HepG2 (cell line): ENCODE data around the gene TSHZ2. TPM values are rescaled to one million over a fixed set of nuclear protein-coding genes. Genes with fewer than 3 reads are reported as not detected.

Experiments used
- ATAC-seq: fragments of 200-7000 bp; cut with Tn5 transposase; 3 replicates; pipeline ENCODE4 v1.9.1; 2020; ENCODE audit warnings: mild to moderate bottlenecking, moderate library complexity
- BruUV-seq: library from RNA; stranded (reverse); fragments of 400-500 nt; replicated peaks from 2 replicates; lab custom pipeline; 2021; lab: Mats Ljungman, UMichigan
- CTCF ChIA-PET: fragments of 300-600 bp; formaldehyde crosslinking; extraction: SDS; loops from one replicate; lab custom pipeline; 2021; ENCODE audit warnings: low total read pairs, inconsistent platforms, low intra/inter-chr PET ratio; lab: Yijun Ruan, JAX
- POLR2A ChIA-PET: fragments of 350-600 bp; sonication (Branson Sonifier 250); formaldehyde crosslinking; loops from one replicate; lab custom pipeline; 2020; ENCODE audit warnings: antibody characterized with exemption, inconsistent platforms; lab: Yijun Ruan, JAX
- DNase-seq: peaks from one replicate; pipeline ENCODE4 v3.0.0-alpha.2; 2015; ENCODE audit warnings: low spot score
- FAIRE-seq: peaks from 3 replicates; lab custom pipeline; 2011; peaks lifted over from hg19 to GRCh38; lab: Jason Lieb, UNC
- H2AFZ ChIP-seq: one replicate; pipeline ENCODE4 v1.6.1; 2011; ENCODE audit warnings: low read length, inconsistent platforms
- H3K27ac ChIP-seq: fragments of 300-600 bp; 3 replicates; pipeline ENCODE4 v1.8.0; 2011; ENCODE audit warnings: mixed run types, mild to moderate bottlenecking, mixed read lengths, low read length, inconsistent platforms; ENCODE audit not compliant: insufficient read depth; ENCODE audit errors: extremely low read length
- H3K27me3 ChIP-seq, 2 experiments: fragments of 200-600 bp in 1 of 2; 2 replicates in 1 of 2; 3 replicates in 1 of 2; pipeline versions ENCODE4 v1.6.0 to v1.8.0; 2011; ENCODE audit warnings: low read length in 2 of 2, mild to moderate bottlenecking in 2 of 2, moderate library complexity in 2 of 2, inconsistent platforms in 1 of 2; ENCODE audit not compliant: insufficient read depth in 2 of 2, control insufficient read depth in 1 of 2
- H3K36me3 ChIP-seq, 2 experiments: fragments of 200-600 bp in 1 of 2; replicated peaks in 1 of 2; 2 replicates in 1 of 2; 3 replicates in 1 of 2; pipeline versions ENCODE4 v1.5.1 to v1.8.0; 2011; ENCODE audit warnings: low read length in 2 of 2, inconsistent platforms in 1 of 2; ENCODE audit not compliant: insufficient read depth in 2 of 2, control insufficient read depth in 1 of 2
- H3K4me1 ChIP-seq: 2 replicates; pipeline ENCODE4 v1.5.1; 2012; ENCODE audit warnings: low read length, inconsistent platforms; ENCODE audit not compliant: insufficient read depth
- H3K4me2 ChIP-seq: 2 replicates; pipeline ENCODE4 v1.6.0; 2011; ENCODE audit warnings: low read depth, low read length, inconsistent platforms
- H3K4me3 ChIP-seq, 3 experiments: fragments of 200-600 bp in 1 of 3; sonication (generic), shearing (Covaris generic) in 1 of 3; replicated peaks in 1 of 3; 2 replicates each; pipeline ENCODE4 v1.5.1; 2011 to 2016; ENCODE audit warnings: low read length in 3 of 3, inconsistent platforms in 2 of 3, low read depth in 2 of 3, mild to moderate bottlenecking in 2 of 3, control low read depth in 1 of 3, mixed read lengths in 1 of 3; ENCODE audit not compliant: insufficient read depth in 1 of 3
- H3K79me2 ChIP-seq: one replicate; pipeline ENCODE4 v1.6.1; 2011; ENCODE audit warnings: low read length, inconsistent platforms; ENCODE audit not compliant: insufficient read depth
- H3K9ac ChIP-seq: 2 replicates; pipeline ENCODE4 v1.6.0; 2011; ENCODE audit warnings: mild to moderate bottlenecking, low read depth, low read length, inconsistent platforms; ENCODE audit not compliant: insufficient read depth
- H3K9me3 ChIP-seq: 2 replicates; pipeline ENCODE4 v1.5.1; 2012; ENCODE audit warnings: mild to moderate bottlenecking, low read length
- H4K20me1 ChIP-seq: 2 replicates; pipeline ENCODE4 v1.6.0; 2011; ENCODE audit warnings: inconsistent platforms, mild to moderate bottlenecking, low read length, moderate library complexity; ENCODE audit not compliant: insufficient read depth
- CEBPB ChIP-seq: IDR thresholded peaks from 2 replicates; pipeline ENCODE4 v1.6.1; 2011; ENCODE audit warnings: low read depth, low read length, improper control_type of control experiment, borderline replicate concordance
- CEBPG ChIP-seq: IDR thresholded peaks from 2 replicates; pipeline ENCODE4 v1.6.1; 2016
- YY1 ChIP-seq: IDR thresholded peaks from 2 replicates; pipeline ENCODE4 v1.6.1; 2011; ENCODE audit warnings: low read length, low read depth, moderate library complexity, mild to moderate bottlenecking; ENCODE audit not compliant: insufficient read depth, insufficient replicate concordance
- ZNF326 ChIP-seq: sonication (generic); formaldehyde crosslinking; IDR thresholded peaks from 2 replicates; pipeline ENCODE4 v1.4.0; 2020; ENCODE audit warnings: missing genetic modification reagents, borderline replicate concordance
- ZNF567 ChIP-seq: sonication (generic); formaldehyde crosslinking; IDR thresholded peaks from 2 replicates; pipeline ENCODE4 v1.8.1; 2023; ENCODE audit warnings: mild to moderate bottlenecking, missing genetic modification reagents, borderline replicate concordance
- WGBS: methylation state at CpG from one replicate; pipeline ENCODE4 v1.1.6; 2017; ENCODE audit warnings: low lambda C conversion rate; 5-methylcytosine and 5-hydroxymethylcytosine counted together
- in situ Hi-C: cut with HindIII; loops from 2 replicates; pipeline ENCODE4 v1.10.0; 2017; ENCODE audit warnings: low pct_unique_long_range_greater_than_20kb; ENCODE audit not compliant: extremely low pct_ligation_motif_present
- intact Hi-C: fragments of 100-400 bp; cut with micrococcal nuclease; formaldehyde crosslinking; loops from one replicate; pipeline ENCODE4 v1.10.0; 2022; ENCODE audit not compliant: unreplicated experiment
- polyA plus RNA-seq, 8 experiments: library from polyadenylated mRNA; depleted of rRNA in 3 of 8; stranded (reverse) in 7 of 8; unstranded in 1 of 8; fragments of >200 nt; fragmentation: Illumina TruSeq in 4 of 8; extraction: Trizol in 4 of 8; gene quantifications; 2 replicates each; pipeline versions ENCODE4 v1.2.1 to v1.2.3, GENCODE V29; 2011 to 2016; ENCODE audit warnings: low read depth in 4 of 8, missing spikeins in 1 of 8, mixed read lengths in 1 of 8; ENCODE audit not compliant: insufficient read depth in 1 of 8
- total RNA-seq, 5 experiments: library from RNA; depleted of rRNA; stranded (reverse); fragments of >200 nt; fragmentation: Illumina TruSeq; extraction: Trizol; gene quantifications; 2 replicates each; pipeline ENCODE4 v1.2.3, GENCODE V29; 2016; ENCODE audit warnings: low read depth in 1 of 5
- TF ChIP-seq, protein P1 (sequence below): sonication (generic); formaldehyde crosslinking; conservative IDR thresholded peaks from 2 replicates; pipeline ENCODE4 v1.8.0; 2022; ENCODE audit warnings: missing genetic modification reagents
- TF ChIP-seq, protein P2 (sequence below): IDR thresholded peaks from 2 replicates; pipeline ENCODE4 v1.6.1; 2016; ENCODE audit warnings: mild to moderate bottlenecking, missing biosample characterization, missing genetic modification reagents

Gene TSHZ2
- total and polyA plus RNA-seq, 2 of the 13 experiments (the other 11 are each of a cell fraction or from before 2014, with no cell fraction given): 0.01 TPM; not detected in 1

DNA sequence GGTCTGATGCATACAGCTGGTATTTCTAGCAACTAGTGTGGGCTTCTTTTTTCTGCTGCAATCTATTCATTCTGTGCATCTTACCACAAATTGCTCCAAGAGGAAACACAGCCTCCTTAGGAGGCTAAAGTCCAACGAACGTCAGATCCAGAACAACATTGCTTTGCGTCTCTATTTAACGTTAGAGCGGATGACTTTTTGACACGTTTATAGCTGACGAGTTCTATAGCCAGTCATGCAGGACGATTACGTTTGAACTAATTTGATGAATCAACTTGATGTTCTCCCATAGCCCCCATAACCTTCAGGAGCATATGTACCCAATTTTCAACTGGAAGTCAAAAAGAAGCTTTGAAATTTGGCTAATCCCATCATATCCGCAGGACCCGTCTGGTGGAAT is 59.9 kb downstream of the TSHZ2 start (continued):
- TF ChIP-seq, protein P1, sequence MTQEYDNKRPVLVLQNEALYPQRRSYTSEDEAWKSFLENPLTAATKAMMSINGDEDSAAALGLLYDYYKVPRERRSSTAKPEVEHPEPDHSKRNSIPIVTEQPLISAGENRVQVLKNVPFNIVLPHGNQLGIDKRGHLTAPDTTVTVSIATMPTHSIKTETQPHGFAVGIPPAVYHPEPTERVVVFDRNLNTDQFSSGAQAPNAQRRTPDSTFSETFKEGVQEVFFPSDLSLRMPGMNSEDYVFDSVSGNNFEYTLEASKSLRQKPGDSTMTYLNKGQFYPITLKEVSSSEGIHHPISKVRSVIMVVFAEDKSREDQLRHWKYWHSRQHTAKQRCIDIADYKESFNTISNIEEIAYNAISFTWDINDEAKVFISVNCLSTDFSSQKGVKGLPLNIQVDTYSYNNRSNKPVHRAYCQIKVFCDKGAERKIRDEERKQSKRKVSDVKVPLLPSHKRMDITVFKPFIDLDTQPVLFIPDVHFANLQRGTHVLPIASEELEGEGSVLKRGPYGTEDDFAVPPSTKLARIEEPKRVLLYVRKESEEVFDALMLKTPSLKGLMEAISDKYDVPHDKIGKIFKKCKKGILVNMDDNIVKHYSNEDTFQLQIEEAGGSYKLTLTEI: no peak
- TF ChIP-seq ZNF567: no peak
- TF ChIP-seq ZNF326 (CRISPR knock-in tag): no peak
- TF ChIP-seq, all 625 proteins: peak for 0

DNA sequence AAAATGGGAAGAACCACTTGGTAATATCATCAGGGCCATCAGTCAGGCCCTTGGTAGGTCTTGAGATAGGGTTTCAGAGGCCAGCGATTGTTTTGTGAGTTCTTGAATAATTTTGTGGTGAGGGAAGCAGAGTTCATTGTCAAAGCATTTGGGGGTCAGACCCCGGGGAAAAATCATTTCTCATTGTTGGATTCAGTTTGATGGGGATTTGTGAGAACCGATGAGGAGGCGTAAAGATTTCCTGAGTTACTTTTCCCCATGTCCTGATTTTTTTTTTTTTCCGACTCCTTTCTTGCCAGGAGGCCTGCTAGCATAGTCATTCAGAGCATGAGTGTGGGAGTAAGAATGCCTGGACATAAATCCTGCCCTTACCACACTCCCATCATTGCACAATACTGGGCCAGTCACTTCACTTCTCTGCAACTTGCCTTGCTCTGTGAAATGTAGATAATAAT is 60.3 kb downstream of the TSHZ2 start:
- Histone ChIP-seq H3K27ac (no peak overlapping the region), H3K9me3 (no peaks in the 10 kb centered on the region), H3K4me1 (no peaks in the 10 kb centered on the region), H3K27me3 (no peaks in the 10 kb centered on the region), H3K9ac (no peak overlapping the region), H3K79me2 (no peaks in the 10 kb centered on the region)
- TF ChIP-seq YY1 (no peak), CEBPG (CRISPR knock-in tag) (0 out of 2 replicates have a peak, but pooled peaks have one; percentile 22), CEBPB (peak; percentile 92; the same call in 1 of the 2 replicates)
- TF ChIP-seq, protein P2, sequence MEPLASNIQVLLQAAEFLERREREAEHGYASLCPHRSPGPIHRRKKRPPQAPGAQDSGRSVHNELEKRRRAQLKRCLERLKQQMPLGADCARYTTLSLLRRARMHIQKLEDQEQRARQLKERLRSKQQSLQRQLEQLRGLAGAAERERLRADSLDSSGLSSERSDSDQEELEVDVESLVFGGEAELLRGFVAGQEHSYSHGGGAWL (CRISPR knock-in tag): no peak
- TF ChIP-seq, all 625 proteins: peak for 2
- FAIRE-seq: no peak
- BruUV-seq: no TSS peak
- ChIA-PET CTCF (no interaction called here), POLR2A (no interaction called here)
- Histone ChIP-seq H2AFZ (no peak overlapping the region), H4K20me1 (no peaks in the 10 kb centered on the region), H3K4me2 (no peak overlapping the region), H3K4me3 (no peak overlapping the region), H3K36me3 (no peaks in the 10 kb centered on the region)
- intact Hi-C loops: no loop called here
- WGBS: 33% methylated on average over 5 of the region's 5 CpGs
- in situ Hi-C loops: no loop called here
- no peak for ATAC-seq
- DNase-seq: no peak
